ENCODE results near the gene STK16. TPM values are rescaled to one million over a fixed set of nuclear protein-coding genes. Genes with fewer than 3 reads are reported as not detected.

Gene STK16
- total and polyA plus RNA-seq, 2 of the 13 experiments (the other 11 are each of a cell fraction or from before 2014, with no cell fraction given) = 28.0 to 50.9 TPM

DNA sequence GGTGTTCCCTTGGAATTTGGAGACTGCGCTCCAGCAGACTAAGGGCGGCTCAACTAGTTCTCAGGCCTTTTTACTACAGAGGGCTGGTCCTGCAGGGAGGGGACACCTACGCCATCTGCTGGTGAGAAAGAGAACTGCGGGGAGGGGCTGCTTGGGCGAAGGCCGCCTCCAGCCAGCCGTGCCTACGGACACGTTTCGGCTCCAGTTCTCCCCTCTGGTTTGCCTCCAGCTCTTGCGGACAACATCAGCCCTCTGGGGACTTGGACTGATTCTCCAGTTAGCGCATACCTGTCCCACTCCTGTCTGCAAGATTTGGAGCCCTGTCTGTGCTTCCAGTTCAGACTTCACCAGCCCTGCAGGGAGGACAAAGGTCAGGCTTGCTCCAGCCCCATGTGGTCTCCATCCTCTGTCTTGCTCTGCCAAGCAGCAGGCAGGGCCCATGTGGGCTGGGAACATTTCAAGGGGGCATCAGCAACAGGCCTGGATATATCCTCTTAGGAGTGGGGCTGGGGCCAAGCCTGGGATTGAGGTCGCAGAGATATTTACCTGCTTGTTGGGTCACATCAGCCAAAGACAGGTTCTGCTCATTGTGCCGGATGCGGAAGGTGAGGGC is 53.6 kb downstream of the STK16 start (continued):
- TF ChIP-seq MAZ (IDR thresholded peaks at IDR 0.05; ENCODE audit: borderline replicate concordance, low read depth, low read length) (peak; percentile 75; the same call in 1 of the 2 replicates), MAZ (CRISPR knock-in tag; IDR thresholded peaks at IDR 0.05; ENCODE audit: low read depth) (peak; percentile 85), MYC (CRISPR knock-in tag; IDR thresholded peaks at IDR 0.05; ENCODE audit: borderline replicate concordance) (peak; percentile 80), ZNF331 (CRISPR knock-in tag; IDR thresholded peaks at IDR 0.05) (peak; percentile 51; the same call in 1 of the 2 replicates), MYNN (CRISPR knock-in tag; IDR thresholded peaks at IDR 0.05; ENCODE audit: low read depth) (no peak), TAF1 (CRISPR knock-in tag; IDR thresholded peaks at IDR 0.05) (no peak), NFKBIZ (CRISPR knock-in tag; IDR thresholded peaks at IDR 0.05) (peak; percentile 45; the same call in 1 of the 2 replicates), ZNF136 (CRISPR knock-in tag; IDR thresholded peaks at IDR 0.05; ENCODE audit: low read depth) (peak; percentile 82; the same call in 1 of the 2 replicates), ZNF501 (CRISPR knock-in tag; IDR thresholded peaks at IDR 0.05) (peak; percentile 87), ZNF549 (CRISPR knock-in tag; IDR thresholded peaks at IDR 0.05) (no peak), SMAD3 (CRISPR knock-in tag; IDR thresholded peaks at IDR 0.05) (no peak), FOXO1 (CRISPR knock-in tag; IDR thresholded peaks at IDR 0.05) (0 out of 2 replicates have a peak, but pooled peaks have one; percentile 29), ZNF292 (CRISPR knock-in tag; IDR thresholded peaks at IDR 0.05; ENCODE audit: borderline replicate concordance, low read depth) (no peak), TCF7L2 (IDR thresholded peaks at IDR 0.05; ENCODE audit: low read depth, low read length) (no peak), ATAD3A (CRISPR knock-in tag; IDR thresholded peaks at IDR 0.05) (no peak), GABPB1 (CRISPR knock-in tag; IDR thresholded peaks at IDR 0.05) (no peak), ZNF180 (CRISPR knock-in tag; IDR thresholded peaks at IDR 0.05; ENCODE audit: borderline replicate concordance, low read depth) (no peak), PITX1 (CRISPR knock-in tag; IDR thresholded peaks at IDR 0.05) (0 out of 2 replicates have a peak, but pooled peaks have one; percentile 24), ZNF484 (CRISPR knock-in tag; IDR thresholded peaks at IDR 0.05; ENCODE audit: borderline replicate concordance, low read depth) (no peak), FIP1L1 (IDR thresholded peaks at IDR 0.05; ENCODE audit: borderline replicate concordance, insufficient read depth, low read depth, low read length) (no peak), BORCS8-MEF2B (CRISPR knock-in tag; IDR thresholded peaks at IDR 0.05) (peak; percentile 45; the same call in 1 of the 2 replicates), EHMT2 (IDR thresholded peaks at IDR 0.05; ENCODE audit: borderline replicate concordance, low read depth, low read length) (no peak), AGO2 (optimal IDR thresholded peaks at IDR 0.05; ENCODE audit: low read depth, low read length) (no peak)
- TF ChIP-seq, protein P1, sequence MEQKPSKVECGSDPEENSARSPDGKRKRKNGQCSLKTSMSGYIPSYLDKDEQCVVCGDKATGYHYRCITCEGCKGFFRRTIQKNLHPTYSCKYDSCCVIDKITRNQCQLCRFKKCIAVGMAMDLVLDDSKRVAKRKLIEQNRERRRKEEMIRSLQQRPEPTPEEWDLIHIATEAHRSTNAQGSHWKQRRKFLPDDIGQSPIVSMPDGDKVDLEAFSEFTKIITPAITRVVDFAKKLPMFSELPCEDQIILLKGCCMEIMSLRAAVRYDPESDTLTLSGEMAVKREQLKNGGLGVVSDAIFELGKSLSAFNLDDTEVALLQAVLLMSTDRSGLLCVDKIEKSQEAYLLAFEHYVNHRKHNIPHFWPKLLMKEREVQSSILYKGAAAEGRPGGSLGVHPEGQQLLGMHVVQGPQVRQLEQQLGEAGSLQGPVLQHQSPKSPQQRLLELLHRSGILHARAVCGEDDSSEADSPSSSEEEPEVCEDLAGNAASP (CRISPR knock-in tag; IDR thresholded peaks at IDR 0.05; ENCODE audit: borderline replicate concordance) = 0 out of 2 replicates have a peak, but pooled peaks have one; percentile 42
- TF ChIP-seq, protein P2, sequence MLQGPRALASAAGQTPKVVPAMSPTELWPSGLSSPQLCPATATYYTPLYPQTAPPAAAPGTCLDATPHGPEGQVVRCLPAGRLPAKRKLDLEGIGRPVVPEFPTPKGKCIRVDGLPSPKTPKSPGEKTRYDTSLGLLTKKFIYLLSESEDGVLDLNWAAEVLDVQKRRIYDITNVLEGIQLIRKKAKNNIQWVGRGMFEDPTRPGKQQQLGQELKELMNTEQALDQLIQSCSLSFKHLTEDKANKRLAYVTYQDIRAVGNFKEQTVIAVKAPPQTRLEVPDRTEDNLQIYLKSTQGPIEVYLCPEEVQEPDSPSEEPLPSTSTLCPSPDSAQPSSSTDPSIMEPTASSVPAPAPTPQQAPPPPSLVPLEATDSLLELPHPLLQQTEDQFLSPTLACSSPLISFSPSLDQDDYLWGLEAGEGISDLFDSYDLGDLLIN (CRISPR knock-in tag; IDR thresholded peaks at IDR 0.05; ENCODE audit: borderline replicate concordance) = no peak
- TF ChIP-seq, protein P3, sequence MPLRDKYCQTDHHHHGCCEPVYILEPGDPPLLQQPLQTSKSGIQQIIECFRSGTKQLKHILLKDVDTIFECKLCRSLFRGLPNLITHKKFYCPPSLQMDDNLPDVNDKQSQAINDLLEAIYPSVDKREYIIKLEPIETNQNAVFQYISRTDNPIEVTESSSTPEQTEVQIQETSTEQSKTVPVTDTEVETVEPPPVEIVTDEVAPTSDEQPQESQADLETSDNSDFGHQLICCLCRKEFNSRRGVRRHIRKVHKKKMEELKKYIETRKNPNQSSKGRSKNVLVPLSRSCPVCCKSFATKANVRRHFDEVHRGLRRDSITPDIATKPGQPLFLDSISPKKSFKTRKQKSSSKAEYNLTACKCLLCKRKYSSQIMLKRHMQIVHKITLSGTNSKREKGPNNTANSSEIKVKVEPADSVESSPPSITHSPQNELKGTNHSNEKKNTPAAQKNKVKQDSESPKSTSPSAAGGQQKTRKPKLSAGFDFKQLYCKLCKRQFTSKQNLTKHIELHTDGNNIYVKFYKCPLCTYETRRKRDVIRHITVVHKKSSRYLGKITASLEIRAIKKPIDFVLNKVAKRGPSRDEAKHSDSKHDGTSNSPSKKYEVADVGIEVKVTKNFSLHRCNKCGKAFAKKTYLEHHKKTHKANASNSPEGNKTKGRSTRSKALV (CRISPR knock-in tag; IDR thresholded peaks at IDR 0.05) = peak; percentile 47; the same call in 1 of the 2 replicates
